HS-27A (cell line): ENCODE data around the gene CFAP141.

Experiments
- DNase-seq: peaks from one replicate; pipeline ENCODE4 v3.0.0-alpha.2; 2012; ENCODE audit warnings: low read depth, missing footprints

CFAP141 gene

DNA sequence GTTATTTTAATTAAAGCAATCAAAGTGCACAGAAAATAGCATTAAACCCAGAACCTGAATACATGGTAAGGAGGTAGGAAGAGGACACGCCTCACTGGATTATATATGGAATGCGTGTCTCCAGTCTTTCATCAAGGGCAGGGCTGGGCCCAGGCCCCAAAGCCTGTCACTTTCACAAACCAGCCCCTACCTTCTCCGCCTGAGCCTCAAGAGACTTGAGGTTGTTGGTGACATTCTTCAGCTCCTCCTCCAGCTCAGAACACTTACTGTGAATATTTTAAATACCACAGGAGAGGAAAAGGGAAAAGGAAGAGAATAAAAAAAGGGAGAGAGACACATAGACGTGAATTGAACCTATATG lies 34.9 kb downstream of the CFAP141 start:
- DNase-seq, result no peak

DNA sequence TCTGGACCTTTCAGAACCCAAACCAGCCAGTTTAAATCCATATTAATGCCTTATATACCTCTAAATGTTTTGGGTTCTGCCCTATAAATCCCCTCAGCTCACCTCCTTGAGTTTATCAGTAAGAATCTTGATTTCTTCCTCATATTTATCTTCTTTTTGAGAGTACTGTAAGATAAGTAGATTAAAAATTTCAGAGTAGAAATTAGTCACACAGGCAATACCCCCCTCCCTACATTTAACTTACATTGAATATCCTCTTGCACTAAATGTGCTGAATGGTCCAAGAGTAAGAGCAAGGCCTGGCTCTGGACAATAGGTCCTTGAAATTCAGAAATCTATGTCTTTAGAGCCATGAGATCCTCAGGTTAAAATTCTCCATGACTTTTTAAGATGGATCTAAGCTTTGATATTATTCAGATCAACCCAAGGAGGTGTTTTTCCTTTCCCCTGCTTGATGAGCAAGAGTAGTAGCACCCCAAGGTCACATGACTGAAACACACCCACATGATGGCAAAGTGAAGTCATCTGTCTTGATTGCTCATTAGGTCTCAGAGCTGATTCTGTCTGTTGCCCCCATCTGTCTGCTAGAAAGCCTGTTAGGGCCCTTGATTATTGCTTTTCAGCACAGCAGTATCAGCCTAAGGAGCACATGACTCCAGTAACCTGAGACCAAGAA lies 35.4 kb downstream of the CFAP141 start:
- no peak for DNase-seq

DNA sequence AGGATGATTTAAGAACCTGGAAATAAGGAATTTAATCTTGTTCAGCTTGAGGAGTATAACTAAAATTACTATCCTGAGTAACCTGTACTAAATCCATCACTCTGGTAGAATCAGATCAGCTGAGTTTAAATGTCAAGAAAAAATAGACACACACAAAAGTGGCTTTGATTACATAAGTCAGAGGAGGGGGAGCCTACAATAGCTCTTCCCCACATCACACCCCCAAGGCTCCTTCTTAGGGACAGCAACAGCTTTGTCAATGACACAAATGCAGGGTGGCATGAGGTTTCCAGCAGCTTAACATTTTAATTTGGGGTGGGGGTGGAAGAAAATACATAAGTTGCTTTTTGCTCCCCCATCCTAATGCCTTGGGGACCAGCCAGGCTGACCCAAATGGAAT lies 38.7 kb downstream of the CFAP141 start:
- no peak for DNase-seq

DNA sequence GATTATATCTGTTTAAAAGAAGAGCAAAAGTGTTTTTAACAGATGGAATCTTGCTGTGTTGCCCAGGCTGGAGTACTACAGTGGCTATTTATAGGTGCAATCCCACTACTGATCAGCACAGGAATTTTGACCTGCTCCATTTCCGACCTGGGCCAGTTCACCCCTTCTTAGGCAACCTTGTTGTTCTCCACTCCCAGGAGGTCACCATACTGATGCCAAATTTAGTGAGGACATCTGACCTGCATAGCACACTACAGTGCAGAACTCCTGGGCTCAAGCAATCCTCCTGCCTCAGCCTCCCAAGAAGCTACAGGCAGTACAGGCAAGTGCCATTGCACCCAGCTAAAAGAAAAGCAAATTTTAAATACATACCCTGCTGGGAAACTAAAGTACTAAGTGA lies 39.9 kb downstream of the CFAP141 start:
- no peak for DNase-seq

DNA sequence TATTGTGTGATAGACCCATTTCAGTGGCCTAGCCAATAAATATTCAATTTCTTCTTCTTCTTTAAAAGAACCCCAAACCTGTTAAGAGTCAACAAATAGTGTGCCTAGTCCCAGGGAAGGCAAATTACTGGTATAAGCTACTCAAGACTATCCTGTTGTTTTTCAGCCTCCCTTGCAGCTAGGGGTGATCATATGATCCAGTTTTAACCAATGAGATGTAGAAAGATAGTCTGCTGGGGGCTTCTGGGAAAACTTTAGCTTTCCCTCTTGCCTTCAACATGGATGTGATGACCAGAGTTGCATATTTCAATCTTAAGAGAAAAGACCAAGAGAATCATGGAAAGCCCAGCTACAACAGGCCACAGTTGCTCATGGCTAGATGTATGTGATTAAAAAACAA lies 46.6 kb downstream of the CFAP141 start:
- no peak for DNase-seq

DNA sequence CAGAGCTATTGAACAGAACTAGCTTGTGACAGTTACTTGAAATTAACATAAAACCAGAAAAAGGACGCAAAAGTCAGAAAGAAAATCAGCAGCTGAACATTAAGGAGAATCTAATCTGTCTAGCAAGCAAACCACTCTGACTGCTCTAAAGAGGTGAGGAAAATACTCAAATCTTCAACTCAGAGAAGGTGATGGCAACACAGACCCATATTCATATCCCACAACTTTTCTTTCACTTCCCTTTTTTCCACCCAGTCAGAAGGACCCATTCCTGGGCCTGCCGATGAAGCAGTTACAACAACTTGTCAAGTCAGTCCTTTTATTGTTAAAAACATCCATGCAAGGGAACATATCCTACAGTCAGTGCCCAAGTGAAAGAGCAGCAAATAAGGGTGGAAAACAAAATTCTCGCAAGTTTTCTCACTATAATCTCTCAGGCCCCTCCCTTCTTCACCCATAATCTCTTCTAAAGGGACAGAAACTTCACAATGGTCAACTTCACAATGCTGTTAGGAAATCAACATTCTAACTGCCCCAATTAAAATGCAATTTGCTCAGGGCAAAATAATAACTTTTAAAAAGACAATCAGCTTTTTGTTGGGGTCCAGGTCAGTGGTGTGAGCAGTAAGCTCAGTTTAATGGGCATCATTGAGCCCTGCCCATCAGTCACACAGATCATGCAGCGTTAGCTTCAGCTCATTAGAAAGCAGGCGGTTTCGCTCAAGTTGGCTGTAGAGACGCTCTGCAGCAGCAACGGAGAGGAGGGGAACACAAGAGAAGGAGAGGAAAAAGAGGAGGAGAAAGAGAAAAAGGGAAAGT lies 47.6 kb downstream of the CFAP141 start:
- DNase-seq, result no peak

DNA sequence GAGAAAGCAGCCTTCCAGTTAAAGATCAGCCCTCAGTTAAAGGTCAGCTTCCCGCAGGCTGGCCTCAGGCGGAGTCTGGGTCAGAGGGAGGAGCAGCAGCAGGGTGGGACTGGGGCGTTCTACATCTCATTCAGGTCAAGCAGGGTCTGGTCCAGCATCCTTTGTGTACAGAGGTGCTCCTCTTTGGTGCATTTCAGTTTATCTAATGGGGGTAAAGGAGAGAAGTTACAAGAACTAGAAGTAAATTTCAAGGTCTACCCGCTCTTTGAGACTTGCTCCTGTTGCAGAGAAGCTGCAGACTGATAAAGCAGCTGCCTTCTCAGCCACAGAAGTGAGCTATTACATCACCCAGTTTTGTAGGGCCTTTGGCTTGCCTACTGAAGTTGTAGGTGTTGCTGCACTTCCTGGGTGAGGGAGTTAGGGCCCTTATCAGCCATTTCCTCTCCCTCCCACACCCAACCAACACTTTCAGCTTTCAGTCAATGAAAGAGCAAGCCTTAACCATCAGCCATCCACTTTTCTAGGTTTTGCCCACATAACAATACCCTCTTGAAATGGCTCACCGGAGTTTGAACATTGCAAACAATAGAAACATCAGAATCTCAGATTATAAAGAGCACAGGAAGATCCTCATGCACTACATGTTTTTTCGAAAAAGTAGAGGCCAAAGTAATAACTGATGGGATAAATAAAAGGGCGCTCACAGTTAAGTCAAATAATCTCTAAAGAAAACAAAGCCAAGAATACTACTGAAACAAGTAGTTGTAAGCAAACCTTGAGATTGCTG lies 48.4 kb downstream of the CFAP141 start:
- no peak for DNase-seq

DNA sequence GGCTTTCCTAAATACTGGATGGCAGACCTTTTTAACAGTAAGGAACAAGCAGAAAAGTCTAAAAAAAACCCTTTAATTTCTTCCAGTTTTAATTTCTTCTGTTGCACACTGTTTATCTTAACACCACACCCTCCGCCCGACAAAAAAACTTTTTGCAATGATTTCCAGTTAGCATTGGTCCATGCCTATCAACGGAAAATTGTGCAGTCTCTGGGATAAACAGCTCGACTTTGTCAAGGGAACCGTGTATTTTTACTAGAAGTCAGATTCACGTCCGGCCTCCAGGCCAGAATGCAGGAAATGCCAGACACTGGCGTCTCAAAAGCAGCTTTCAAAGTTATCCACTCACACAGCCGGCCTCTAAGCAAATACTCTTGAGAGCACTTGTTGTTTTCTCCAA lies 50.9 kb downstream of the CFAP141 start:
- no peak for DNase-seq

DNA sequence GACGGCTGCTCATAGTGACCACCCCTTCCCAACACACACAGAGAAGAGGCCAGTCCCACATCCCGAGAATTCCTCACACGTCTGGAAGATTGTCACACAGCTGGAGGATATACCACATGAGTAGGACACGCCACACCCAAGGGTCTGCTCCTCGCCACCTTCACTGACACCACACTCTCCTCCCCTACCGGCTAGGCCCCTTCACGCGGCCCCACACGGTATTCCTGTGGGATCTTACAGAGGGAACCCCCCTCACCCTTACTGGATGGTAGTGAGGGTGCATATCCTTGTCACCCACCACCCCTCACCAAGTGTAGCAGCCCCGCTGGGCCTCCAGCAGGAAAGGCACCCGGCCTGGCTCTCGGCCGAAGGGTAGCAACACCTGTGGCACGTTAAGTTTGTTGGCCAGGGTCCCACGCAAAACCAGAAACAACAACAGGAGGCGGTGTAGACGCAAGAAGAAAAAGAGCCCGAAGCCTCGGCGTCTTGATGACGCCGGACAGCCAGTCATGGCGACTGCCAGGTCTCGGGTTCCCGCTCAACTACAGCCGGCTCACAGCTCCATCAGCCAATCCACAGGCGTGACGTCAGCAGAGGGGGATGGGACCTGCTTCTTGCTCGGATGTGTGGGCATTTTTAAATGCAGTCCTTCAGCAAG lies 51.5 kb downstream of the CFAP141 start, which contains the start of gene NUP210L:
NUP210L (minus strand) TSS at position 540 of the 658 bp plus-strand sequence.
- no peak for DNase-seq

DNA sequence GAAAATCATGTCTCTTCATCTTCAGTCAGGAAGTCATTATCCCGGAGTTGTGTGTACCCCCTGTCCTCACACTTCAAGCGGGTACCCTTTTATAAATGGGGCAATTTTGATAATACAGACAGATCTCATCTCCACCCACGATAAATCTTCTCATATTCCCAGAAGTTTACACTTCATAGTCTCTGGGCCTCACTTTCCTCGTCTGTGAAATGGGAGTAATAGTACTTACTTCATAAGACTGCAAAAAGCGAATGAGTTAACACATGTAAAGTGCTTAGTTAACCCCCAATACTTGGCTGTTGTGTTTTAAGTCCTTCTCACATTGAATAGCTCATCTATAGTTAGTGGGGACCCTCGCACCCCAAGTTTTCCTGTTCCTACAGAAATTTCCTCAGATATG lies 52.1 kb downstream of the CFAP141 start:
- no peak for DNase-seq

DNA sequence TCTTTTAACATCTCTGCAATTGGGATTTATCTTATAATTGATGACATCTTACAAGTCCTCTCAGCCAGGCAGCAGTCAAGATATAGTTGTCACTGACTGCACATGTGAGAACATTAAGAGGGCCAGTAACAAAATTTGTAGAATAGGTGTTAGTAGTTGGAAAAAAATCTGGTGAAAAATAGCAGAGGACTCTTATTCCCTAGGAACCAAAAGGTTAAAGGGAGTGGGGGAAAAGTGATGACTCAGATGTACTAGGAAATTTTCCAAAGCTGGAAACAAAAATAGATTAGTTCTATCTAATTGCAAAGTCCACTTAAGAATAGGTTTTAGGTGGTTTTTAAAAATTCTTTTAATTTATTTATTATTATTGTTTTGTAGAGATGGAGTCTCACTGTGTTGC lies 54.8 kb downstream of the CFAP141 start:
- DNase-seq, result no peak
